HG02938 (cell line): ENCODE data around the gene NIPAL3.

ENCODE experiments used
- ATAC-seq: cut with Tn5 transposase; IDR thresholded peaks from one replicate; pipeline ENCODE4 v1.9.1; 2021; ENCODE audit warnings: mild to moderate bottlenecking, moderate library complexity; ENCODE audit not compliant: unreplicated experiment

The NIPAL3 gene

GRCh38 chr1:24415334-24415909, at the start of gene NIPAL3:
Gene NIPAL3 (plus strand): TSS chr1:24415802. CDS start chr1:24419548, 3,746 bp downstream.
- ATAC-seq, result peak; percentile 91

DNA sequence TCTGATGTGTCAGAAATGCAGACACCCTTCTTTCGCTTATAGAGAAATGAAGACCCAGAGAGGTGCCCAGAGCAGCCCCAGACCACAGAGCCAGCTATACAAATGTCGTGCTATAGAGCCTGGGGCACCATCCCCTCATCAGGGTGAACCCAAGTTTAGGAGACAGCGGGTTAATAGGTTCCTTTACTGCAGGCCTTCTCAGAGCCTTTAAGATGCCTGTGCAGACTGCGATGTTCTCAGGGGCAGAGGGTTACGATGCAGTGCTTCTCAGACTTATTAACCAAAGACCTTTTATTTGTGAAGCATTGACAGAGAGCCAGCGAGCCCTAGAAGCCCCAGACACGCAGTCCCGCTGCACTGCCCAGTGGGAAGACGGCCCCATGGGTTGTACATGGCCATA, 48.9 kb upstream of the NIPAL3 start:
- no peak for ATAC-seq

DNA sequence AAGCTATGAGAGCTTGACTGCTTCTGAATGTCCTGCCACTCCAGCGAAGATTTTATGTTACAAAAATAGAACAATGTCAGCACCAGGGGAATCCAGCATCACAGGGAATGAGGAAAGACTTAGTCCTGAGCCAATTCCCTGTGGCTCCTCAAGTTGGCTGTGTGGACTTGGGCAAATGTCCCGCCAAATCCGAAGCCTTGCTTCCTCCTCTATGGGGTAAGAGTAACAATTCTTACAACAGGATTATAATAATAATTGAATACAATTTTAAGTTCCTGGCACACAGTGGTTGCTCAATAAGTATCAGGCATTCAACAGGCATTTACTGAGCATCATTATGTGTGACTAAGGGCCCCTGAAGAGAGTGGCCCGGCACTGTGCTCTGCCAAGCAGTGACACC, 46.4 kb upstream of the NIPAL3 start:
- no peak for ATAC-seq

- ATAC-seq, result no peak
Observed at GRCh38 chr1:24369801-24370200, 45.8 kb upstream of the NIPAL3 start.

DNA sequence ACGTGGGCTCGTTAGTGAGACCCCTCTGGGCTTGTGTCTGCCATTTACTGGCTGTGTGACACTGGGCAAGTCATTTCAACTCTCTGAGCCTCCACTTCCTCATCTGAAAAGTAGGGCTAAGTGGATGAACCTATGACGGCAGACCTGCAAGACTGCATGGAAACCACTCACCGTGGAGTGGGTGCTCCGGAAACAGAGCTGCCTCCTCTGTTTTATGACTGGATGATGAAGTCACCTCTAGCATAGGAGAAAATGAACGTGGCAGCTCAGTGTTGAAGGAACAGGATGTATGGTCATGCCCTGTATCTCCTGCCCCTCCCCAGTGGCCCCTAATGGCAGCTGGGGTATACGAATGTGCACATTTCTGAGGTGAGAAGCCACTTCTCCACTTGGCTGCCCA, 42.6 kb upstream of the NIPAL3 start:
- ATAC-seq, result no peak

- ATAC-seq, result no peak
Observed at GRCh38 chr1:24373710-24374109, 41.9 kb upstream of the NIPAL3 start.

GRCh38 chr1:24374891-24375786, 40.5 kb upstream of the NIPAL3 start:
- no peak for ATAC-seq

GRCh38 chr1:24379733-24380315, 35.8 kb upstream of the NIPAL3 start:
- no peak for ATAC-seq

DNA sequence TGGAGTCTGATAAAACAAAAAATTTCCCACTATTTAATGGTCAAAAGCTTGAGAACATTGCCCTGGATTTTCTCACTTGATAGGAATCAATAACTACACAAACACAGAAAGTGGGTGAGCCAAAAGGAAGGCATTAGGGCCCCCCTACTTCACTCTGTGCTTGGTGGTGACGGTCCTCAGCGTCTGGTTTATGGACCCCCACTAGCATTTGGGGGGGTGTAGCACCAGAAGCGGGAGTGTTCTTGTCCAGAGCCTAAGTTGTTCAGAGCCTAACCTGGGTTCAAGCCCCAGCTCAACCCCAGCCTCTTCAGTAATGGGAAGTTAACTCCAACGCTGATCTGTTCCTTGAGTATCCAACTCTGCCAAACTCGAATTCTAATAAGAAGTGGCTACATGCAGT, 35.1 kb upstream of the NIPAL3 start:
- no peak for ATAC-seq

DNA sequence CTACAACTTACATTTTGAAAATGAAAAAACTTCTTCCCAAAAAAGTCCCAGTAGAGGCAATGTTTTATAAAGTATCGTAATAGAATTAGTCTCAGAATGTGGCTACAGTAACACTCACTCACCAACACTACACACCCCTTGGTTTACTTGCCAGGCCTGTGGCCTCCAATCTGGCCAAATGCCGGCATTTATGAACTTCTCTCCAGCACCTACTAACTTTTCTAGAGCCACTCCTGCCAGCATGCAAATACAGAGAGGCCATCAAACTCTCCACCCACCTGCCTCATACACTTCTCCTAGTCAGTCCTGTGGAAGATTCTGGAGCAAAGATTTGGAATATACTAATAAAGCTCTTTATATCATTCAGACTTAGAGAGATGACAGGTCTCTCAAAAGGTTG, 34.3 kb upstream of the NIPAL3 start:
- ATAC-seq, result no peak

GRCh38 chr1:24382165-24382577, 33.4 kb upstream of the NIPAL3 start:
- ATAC-seq, result no peak

- ATAC-seq, result no peak
Observed at GRCh38 chr1:24383381-24383940, 32.1 kb upstream of the NIPAL3 start.

DNA sequence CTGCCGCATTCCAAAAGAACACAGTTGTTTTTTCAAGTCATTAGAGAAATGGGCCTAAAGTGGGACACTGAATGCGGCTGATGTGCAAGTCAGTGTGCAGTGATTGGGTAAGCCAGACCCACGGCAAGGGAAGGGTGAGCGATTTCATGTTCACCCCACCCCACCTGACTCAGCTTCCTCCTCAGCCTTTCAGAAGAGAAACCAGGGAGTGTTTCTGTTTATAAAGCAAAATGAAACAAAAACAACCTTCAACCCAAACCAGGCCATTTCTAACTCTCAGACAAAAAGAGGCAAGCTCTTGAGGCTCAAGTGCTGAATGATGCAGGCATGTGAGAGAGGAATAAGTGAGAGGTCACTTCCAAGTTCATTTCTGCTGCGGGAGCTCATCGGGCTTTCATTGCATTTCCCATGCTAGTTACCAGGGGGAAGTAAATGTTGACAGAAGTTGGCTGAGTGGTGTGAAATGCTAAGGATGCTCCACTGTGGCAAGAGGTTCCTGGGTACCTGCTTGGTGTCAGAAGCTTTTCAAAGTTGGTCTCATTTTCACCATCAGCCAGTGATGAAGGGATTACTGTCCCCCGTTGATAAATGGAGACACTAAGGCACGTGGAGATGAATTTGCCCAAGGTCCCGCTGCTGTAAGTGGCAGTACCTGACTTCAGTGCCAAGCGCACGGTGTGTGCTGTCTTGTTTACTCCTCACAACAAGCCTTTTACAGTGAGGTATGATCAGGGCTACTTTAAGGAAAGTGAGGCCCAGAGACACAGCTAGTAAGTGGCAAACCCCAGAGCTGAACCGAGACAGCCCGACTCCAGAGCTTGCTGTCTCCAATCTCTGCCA, 31.1 kb upstream of the NIPAL3 start:
- ATAC-seq, result no peak

- no peak for ATAC-seq
Observed at GRCh38 chr1:24385160-24385940, 30.3 kb upstream of the NIPAL3 start.

GRCh38 chr1:24386241-24386640, 29.4 kb upstream of the NIPAL3 start:
- no peak for ATAC-seq

DNA sequence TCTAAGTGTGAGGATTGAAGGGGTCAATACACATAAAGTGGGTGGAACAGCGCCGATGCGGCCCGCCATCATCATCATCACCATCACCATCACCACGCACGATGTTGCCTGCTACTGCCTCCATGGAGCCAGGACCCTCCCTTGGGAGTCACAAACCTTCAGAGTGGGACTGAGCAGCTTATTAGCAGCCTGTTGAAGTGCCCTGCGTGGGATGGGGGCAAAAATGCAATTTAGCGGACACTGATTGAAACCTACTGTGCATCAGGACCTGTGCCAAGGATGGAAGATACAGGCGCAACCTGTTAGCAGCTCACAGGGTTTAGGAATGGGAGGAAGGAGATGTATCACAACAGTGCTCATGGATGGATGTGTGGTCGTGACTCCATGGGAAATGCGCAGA, 28.7 kb upstream of the NIPAL3 start:
- no peak for ATAC-seq

GRCh38 chr1:24387636-24388175, 27.9 kb upstream of the NIPAL3 start:
- no peak for ATAC-seq

DNA sequence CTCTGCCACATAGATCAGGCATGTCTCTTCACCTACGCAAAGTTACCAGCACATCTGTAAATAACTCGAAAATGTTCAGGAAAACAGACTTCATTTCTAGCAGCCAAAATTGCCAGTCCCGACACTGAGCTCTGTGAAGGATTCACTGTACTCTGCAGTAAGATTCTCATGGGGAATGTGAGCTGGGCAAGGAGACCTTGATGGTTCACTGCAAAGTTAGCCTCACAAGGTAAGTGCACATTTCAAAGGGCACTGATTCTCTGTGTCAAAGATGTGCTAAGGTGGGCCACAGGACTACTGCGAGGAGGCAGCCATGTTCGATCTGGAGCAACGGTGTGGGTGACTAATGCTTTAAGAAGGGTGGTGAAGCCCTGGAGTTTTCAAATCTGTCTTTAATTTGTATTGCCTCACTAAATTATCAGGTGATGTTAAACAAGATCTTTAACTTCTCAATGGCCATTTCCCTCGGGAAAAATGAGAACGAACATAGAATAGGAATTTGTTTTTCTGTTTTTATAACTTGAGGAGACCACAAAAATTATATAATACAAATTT, 27.2 kb upstream of the NIPAL3 start:
- no peak for ATAC-seq

- no peak for ATAC-seq
Observed at GRCh38 chr1:24389231-24389678, 26.3 kb upstream of the NIPAL3 start.
